Stimulated activated CD4-positive, alpha-beta T cell treated with anti-CD3 and anti-CD28 coated beads, Interleukin-12 subunit alpha, Interleukin-12 subunit beta, amount 100 ng/mL, for 24 hours (primary cell): ENCODE results near the gene TMEM123.

Experiments used
- DNase-seq, 2 experiments: peaks; one replicate each; pipeline ENCODE4 v3.0.0-alpha.2; 2020; ENCODE audit warnings: low read depth in 2 of 2

The TMEM123 gene

GRCh38 chr11:102360681-102361080, 91.9 kb downstream of the TMEM123 start:
- no peak for DNase-seq

- DNase-seq, result no peak
These were observed 93.2 kb downstream of the TMEM123 start for GRCh38 chr11:102359372-102359771.

GRCh38 chr11:102357116-102357515, 95.4 kb downstream of the TMEM123 start:
- DNase-seq, result no peak

- DNase-seq, result no peak
These were observed 104.8 kb downstream of the TMEM123 start for GRCh38 chr11:102347462-102348370.

GRCh38 chr11:102346748-102347461, 105.7 kb downstream of the TMEM123 start, which contains the start of gene BIRC2:
Gene BIRC2, plus strand, starts transcription at chr11:102347214. Its CDS starts 2,641 bp downstream, at chr11:102349855.
- DNase-seq, result peak; percentile 89 to 93

GRCh38 chr11:102346456-102346747, 106.2 kb downstream of the TMEM123 start:
- no peak for DNase-seq
